KMS-11 (cell line): ENCODE data around the gene RBMS3.

Experiments
- H2AFZ ChIP-seq: fragments of 200-600 bp; sonication (generic); 2 replicates; pipeline ENCODE4 v1.6.1; 2016; ENCODE audit warnings: antibody characterized with exemption, mixed run types, low read depth
- H3K27ac ChIP-seq: fragments of 200-600 bp; sonication (generic); 2 replicates; pipeline ENCODE4 v1.6.1; 2016; ENCODE audit warnings: mild to moderate bottlenecking, mixed run types
- H3K27me3 ChIP-seq: fragments of 200-600 bp; sonication (generic); 2 replicates; pipeline ENCODE4 v1.6.1; 2017; ENCODE audit warnings: mild to moderate bottlenecking, low read depth, mixed run types, moderate library complexity; ENCODE audit not compliant: insufficient read depth
- H3K36me3 ChIP-seq: fragments of 200-600 bp; sonication (generic); 2 replicates; pipeline ENCODE4 v1.6.1; 2017; ENCODE audit warnings: mild to moderate bottlenecking, mixed run types; ENCODE audit not compliant: insufficient read depth
- H3K4me1 ChIP-seq: fragments of 200-600 bp; sonication (generic); 2 replicates; pipeline ENCODE4 v1.6.1; 2016; ENCODE audit warnings: mild to moderate bottlenecking, low read depth, mixed run types; ENCODE audit not compliant: poor library complexity, severe bottlenecking
- H3K4me2 ChIP-seq: fragments of 200-600 bp; sonication (generic); 2 replicates; pipeline ENCODE4 v1.7.0; 2016; ENCODE audit warnings: mild to moderate bottlenecking, mixed run types
- H3K4me3 ChIP-seq: fragments of 200-600 bp; sonication (generic); IDR thresholded peaks from 2 replicates; pipeline ENCODE4 v1.6.1; 2017; ENCODE audit warnings: low read depth, low read length, mixed read lengths; ENCODE audit not compliant: insufficient read depth
- H3K79me2 ChIP-seq: fragments of 200-600 bp; sonication (generic); 2 replicates; pipeline ENCODE4 v1.6.1; 2016; ENCODE audit warnings: low read depth, mixed run types; ENCODE audit not compliant: insufficient read depth
- H3K9ac ChIP-seq: fragments of 200-600 bp; sonication (generic); 2 replicates; pipeline ENCODE4 v1.6.1; 2016; ENCODE audit warnings: mild to moderate bottlenecking, mixed run types
- H4K20me1 ChIP-seq: fragments of 200-600 bp; sonication (generic); 2 replicates; pipeline ENCODE4 v1.6.1; 2016; ENCODE audit warnings: mild to moderate bottlenecking, mixed run types; ENCODE audit not compliant: insufficient read depth
- TF ChIP-seq, protein P1 (sequence below): fragments of 200-600 bp; sonication (generic); conservative IDR thresholded peaks from 2 replicates; pipeline ENCODE4 v1.6.1; 2017; ENCODE audit warnings: low read depth, mild to moderate bottlenecking, antibody characterized with exemption, low read length, moderate library complexity, mixed read lengths

RBMS3 gene

DNA sequence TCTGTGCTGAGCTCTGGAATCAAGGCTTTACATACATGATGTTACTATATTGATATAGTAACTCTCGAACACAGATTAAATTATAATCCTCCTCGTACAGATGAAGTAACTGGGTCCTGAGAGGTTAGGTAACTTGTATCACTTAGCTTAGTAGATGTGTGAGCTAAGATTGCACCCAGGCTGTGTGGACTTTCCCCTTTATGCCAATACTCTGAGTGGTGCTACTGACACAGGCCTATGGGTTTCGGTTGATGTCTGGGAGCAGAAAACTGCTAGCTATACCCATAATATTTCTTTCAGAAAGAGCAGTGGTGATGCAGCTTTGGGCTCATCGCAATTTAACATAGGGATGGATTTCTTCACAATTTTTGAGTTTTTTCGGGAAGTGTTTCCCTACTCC, 259.7 kb downstream of the RBMS3 start:
- Histone ChIP-seq H3K79me2 (no peaks in the 10 kb centered on the region), H2AFZ (no peak overlapping the region), H3K36me3 (no peaks in the 10 kb centered on the region), H3K9ac (no peak overlapping the region), H3K4me1 (no peaks in the 10 kb centered on the region), H3K4me2 (no peak overlapping the region), H4K20me1 (no peaks in the 10 kb centered on the region), H3K27me3 (no peaks in the 10 kb centered on the region), H3K27ac (no peak overlapping the region), H3K4me3 (no peak overlapping the region)
- TF ChIP-seq, protein P1, sequence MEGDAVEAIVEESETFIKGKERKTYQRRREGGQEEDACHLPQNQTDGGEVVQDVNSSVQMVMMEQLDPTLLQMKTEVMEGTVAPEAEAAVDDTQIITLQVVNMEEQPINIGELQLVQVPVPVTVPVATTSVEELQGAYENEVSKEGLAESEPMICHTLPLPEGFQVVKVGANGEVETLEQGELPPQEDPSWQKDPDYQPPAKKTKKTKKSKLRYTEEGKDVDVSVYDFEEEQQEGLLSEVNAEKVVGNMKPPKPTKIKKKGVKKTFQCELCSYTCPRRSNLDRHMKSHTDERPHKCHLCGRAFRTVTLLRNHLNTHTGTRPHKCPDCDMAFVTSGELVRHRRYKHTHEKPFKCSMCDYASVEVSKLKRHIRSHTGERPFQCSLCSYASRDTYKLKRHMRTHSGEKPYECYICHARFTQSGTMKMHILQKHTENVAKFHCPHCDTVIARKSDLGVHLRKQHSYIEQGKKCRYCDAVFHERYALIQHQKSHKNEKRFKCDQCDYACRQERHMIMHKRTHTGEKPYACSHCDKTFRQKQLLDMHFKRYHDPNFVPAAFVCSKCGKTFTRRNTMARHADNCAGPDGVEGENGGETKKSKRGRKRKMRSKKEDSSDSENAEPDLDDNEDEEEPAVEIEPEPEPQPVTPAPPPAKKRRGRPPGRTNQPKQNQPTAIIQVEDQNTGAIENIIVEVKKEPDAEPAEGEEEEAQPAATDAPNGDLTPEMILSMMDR: no peak

DNA sequence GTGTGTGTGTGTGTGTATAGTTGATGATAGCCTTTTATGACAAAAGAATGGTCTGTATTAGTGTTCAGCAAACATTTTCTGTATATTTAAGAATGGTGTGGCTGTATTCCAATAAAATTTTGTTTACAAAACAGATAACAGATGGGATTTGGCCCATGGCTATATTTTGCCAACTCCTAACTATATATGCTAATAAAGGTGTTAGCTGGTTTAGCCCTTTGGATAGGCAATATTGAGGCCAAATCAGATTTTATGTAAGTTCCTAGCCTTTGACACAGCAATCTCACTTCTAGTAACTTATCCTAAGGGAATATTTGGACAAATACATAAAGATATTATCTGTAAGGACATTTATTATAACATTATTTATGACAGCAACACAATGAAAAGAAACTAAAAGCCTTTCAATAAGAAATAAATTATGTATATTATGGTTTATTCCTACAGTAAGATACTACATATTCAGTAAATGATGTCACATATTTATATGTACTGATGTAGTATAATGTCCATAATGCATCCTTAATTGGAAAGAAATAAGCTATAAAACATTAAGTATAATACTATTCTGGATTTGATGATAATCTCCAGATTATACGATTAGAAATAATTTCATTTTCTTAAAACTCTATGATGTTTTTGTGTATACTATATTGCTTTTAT, 264.0 kb downstream of the RBMS3 start:
- Histone ChIP-seq H3K4me1 (no peaks in the 10 kb centered on the region), H3K4me2 (no peak overlapping the region), H3K9ac (no peak overlapping the region), H4K20me1 (no peaks in the 10 kb centered on the region), H3K4me3 (no peak overlapping the region), H3K27ac (no peak overlapping the region), H3K27me3 (no peaks in the 10 kb centered on the region), H2AFZ (no peak overlapping the region), H3K36me3 (no peaks in the 10 kb centered on the region), H3K79me2 (no peaks in the 10 kb centered on the region)
- TF ChIP-seq, protein P1: no peak

DNA sequence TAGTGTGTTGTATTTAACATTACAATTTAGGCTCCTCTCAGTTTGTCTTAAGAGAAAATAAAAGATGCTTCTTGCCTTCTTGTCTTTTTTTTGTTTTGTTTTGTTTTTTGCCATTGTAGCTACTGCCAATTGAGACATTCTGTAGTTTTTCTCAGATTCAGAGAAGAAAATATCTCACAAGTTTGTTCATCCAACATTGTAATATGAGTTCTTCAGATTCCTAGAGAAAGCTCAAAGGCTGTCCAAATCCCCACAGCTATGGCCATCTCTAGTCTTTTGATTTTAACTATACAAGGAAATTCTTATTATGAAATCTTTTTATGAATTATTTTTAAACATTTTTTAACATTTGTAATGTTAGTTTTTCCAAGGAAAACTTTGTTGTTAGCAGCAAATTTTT, 264.7 kb downstream of the RBMS3 start:
- Histone ChIP-seq H3K9ac (no peak overlapping the region), H3K27me3 (no peaks in the 10 kb centered on the region), H3K79me2 (no peaks in the 10 kb centered on the region), H3K4me3 (no peak overlapping the region), H3K4me2 (no peak overlapping the region), H4K20me1 (no peaks in the 10 kb centered on the region), H3K27ac (no peak overlapping the region), H3K4me1 (no peaks in the 10 kb centered on the region), H3K36me3 (no peaks in the 10 kb centered on the region), H2AFZ (no peak overlapping the region)
- TF ChIP-seq, protein P1: no peak

DNA sequence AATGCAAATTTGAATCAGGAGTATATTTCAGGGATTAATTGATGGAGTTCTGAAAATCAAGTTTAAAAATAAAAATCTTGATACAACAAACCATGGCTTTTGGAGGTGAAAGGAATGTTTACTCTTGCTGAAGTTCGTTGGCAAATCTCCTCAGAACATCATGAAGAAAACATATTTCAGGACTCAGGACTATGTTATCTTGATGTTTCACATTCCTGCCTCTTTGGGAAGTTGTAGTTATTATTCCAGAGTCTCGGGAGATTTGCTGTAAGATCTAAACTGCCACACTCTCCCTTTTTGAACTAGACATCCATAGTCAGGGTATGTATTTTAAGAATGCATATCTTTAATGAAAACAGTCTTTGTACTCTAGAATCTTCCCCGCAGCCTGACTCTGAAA, 271.2 kb downstream of the RBMS3 start:
- H3K79me2 ChIP-seq: no peaks in the 10 kb centered on the region

More for the DNA sequence above, 271.2 kb downstream of the RBMS3 start:
- H3K36me3 ChIP-seq: no peaks in the 10 kb centered on the region
- H3K4me3 ChIP-seq: no peak overlapping the region
- H3K4me2 ChIP-seq: no peak overlapping the region
- no peaks in the 10 kb centered on the region for H3K27me3 ChIP-seq
- TF ChIP-seq, protein P1: no peak
- no peak overlapping the region for H3K9ac ChIP-seq
- no peak overlapping the region for H3K27ac ChIP-seq
- no peaks in the 10 kb centered on the region for H4K20me1 ChIP-seq
- H3K4me1 ChIP-seq: no peaks in the 10 kb centered on the region
- H2AFZ ChIP-seq: no peak overlapping the region
